Tibial nerve (tissue), 4 donors: ENCODE results near the gene VWF. TPM values are rescaled to one million over a fixed set of nuclear protein-coding genes. Genes with fewer than 3 reads are reported as not detected.

ENCODE experiments used
- DNase-seq, 2 donors: peaks; one replicate each; pipeline ENCODE4 v3.0.0-alpha.2; 2019; ENCODE audit warnings: low spot score in 2 of 2
- H3K27ac ChIP-seq, 4 donors: fragments of 200-600 bp; sonication (generic) in 3 of 4; one replicate each; pipeline ENCODE4 v1.5.1; 2017 to 2019; ENCODE audit warnings: mild to moderate bottlenecking in 1 of 4
- H3K27me3 ChIP-seq, 2 donors: fragments of 200-600 bp; sonication (generic) in 1 of 2; one replicate each; pipeline versions ENCODE4 v1.5.1 to v1.6.0; 2017 to 2019
- H3K36me3 ChIP-seq, 3 donors: fragments of 200-600 bp; sonication (generic); one replicate each; pipeline ENCODE4 v1.5.1; 2018 to 2019
- H3K4me1 ChIP-seq, 4 donors: fragments of 200-600 bp; sonication (generic) in 3 of 4; one replicate each; pipeline ENCODE4 v1.5.1; 2017 to 2019
- H3K4me3 ChIP-seq, 4 donors: fragments of 200-600 bp; sonication (generic) in 3 of 4; one replicate each; pipeline ENCODE4 v1.5.1; 2017 to 2019; ENCODE audit warnings: mild to moderate bottlenecking in 1 of 4, moderate library complexity in 1 of 4
- H3K9me3 ChIP-seq, 4 donors: fragments of 200-600 bp; sonication (generic) in 3 of 4; one replicate each; pipeline ENCODE4 v1.5.1; 2017 to 2019
- EP300 ChIP-seq, 2 donors: sonication (generic); formaldehyde crosslinking; IDR thresholded peaks; one replicate each; pipeline ENCODE4 v1.6.1; 2017; ENCODE audit warnings: antibody characterized with exemption in 2 of 2, mild to moderate bottlenecking in 1 of 2
- POLR2A ChIP-seq, 2 donors: fragments of 450-650 bp; IDR thresholded peaks; one replicate each; pipeline ENCODE4 v1.6.1; 2017; ENCODE audit warnings: antibody characterized with exemption in 2 of 2, mild to moderate bottlenecking in 2 of 2, moderate library complexity in 2 of 2
- WGBS, 2 donors: methylation state at CpG; one replicate each; pipeline ENCODE4 v1.1.5; 2018; 5-methylcytosine and 5-hydroxymethylcytosine counted together
- total RNA-seq, 4 donors: library from RNA; depleted of rRNA; stranded (reverse); fragments of >200 nt; gene quantifications; one replicate each; pipeline ENCODE4 v1.1.0, GENCODE V29; 2016
- TF ChIP-seq, protein P1 (sequence below), 5 experiments: fragments of 200-600 bp in 3 of 5; fragments of 450-650 bp in 2 of 5; sonication (generic) in 3 of 5; IDR thresholded peaks; one replicate each; pipeline ENCODE4 v1.5.1; 2016 to 2019; ENCODE audit warnings: antibody characterized with exemption in 5 of 5, mild to moderate bottlenecking in 3 of 5, moderate library complexity in 2 of 5

Gene VWF
- total RNA-seq, 4 donors from 2014 or later: 82.7 to 311 (median 214) TPM

DNA sequence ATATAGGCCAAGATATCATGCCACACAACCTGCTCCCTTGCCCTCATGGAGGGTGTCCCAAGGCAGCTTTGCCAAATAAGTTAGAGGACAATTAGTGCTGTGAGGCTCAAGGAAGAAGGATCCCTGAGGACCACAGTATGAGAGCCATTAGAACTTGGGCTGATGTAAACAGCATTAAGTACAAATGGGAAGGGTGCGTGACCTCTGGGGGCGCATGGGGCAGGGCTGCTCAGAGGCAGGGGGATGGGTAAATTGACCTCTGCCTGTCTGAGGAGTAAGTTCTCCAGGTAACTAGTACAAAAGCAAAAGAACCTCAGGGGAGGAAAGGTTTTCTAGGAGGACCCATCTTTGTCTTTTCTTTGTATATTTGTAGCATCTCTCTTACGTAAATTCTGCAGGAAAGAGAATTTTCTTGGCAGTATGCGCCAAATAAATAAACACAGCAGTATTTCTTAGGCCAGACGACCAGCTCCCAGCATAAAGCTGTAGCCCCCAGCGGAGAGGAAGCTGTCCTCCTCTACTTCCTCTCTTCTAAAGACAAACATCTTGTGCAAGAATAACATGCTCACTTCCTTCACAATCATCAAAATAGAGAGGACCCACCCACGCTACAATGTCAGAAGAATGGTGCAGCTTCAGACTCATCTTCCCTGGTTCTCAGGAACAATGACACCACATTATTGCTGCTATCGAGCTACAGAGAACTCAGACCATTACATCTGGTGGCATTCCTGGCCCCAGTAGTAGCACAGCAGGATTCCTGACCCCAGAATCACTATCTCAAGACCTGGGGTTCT is 16.4 kb upstream of the VWF start:
- no peaks in the 10 kb centered on the region for H3K36me3 ChIP-seq

DNA sequence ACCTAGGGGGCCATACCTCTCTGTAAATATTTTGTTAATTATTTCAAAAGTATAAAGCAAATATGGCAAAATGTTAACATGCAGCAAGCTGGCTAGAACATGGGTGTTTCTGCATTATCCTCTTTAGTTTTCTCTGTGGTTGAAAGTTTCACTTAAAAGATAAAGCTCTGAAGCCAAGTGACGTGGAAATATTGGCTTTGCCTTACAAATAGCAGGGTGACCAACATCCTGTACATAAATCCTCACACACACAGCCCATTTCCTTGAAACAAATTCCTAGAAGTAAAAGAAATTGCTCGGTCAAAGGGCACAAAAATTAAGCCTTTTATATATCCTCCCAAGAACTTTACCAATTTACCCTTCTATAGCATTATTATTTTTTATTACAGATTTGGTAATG is 10.6 kb upstream of the VWF start:
- WGBS, 2 donors: 22 to 49% methylated on average over 2 of the region's 2 CpGs
- no peak overlapping the region for H3K4me3 ChIP-seq
- TF ChIP-seq EP300 (IDR thresholded peaks at IDR 0.05) (no peak), POLR2A (IDR thresholded peaks at IDR 0.05) (no peak)
- TF ChIP-seq, protein P1, sequence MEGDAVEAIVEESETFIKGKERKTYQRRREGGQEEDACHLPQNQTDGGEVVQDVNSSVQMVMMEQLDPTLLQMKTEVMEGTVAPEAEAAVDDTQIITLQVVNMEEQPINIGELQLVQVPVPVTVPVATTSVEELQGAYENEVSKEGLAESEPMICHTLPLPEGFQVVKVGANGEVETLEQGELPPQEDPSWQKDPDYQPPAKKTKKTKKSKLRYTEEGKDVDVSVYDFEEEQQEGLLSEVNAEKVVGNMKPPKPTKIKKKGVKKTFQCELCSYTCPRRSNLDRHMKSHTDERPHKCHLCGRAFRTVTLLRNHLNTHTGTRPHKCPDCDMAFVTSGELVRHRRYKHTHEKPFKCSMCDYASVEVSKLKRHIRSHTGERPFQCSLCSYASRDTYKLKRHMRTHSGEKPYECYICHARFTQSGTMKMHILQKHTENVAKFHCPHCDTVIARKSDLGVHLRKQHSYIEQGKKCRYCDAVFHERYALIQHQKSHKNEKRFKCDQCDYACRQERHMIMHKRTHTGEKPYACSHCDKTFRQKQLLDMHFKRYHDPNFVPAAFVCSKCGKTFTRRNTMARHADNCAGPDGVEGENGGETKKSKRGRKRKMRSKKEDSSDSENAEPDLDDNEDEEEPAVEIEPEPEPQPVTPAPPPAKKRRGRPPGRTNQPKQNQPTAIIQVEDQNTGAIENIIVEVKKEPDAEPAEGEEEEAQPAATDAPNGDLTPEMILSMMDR (IDR thresholded peaks at IDR 0.05): no peak
- H3K36me3 ChIP-seq: no peaks in the 10 kb centered on the region
- no peaks in the 10 kb centered on the region for H3K27me3 ChIP-seq
- H3K9me3 ChIP-seq: peaks cover 0 to 9% (median 0%) of the 10 kb centered on the region in 4 donors
- H3K27ac ChIP-seq: no peak overlapping the region
- DNase-seq: no peak
- H3K4me1 ChIP-seq: peaks cover 0 to 3% (median under 1%) of the 10 kb centered on the region in 4 donors

More for the DNA sequence above, 16.4 kb upstream of the VWF start:
- 54 to 60% methylated on average over 8 of the region's 8 CpGs for WGBS, 2 donors
- TF ChIP-seq EP300 (IDR thresholded peaks at IDR 0.05): peak; percentile 76 to 83
- TF ChIP-seq, protein P1 (IDR thresholded peaks at IDR 0.05): no peak
- TF ChIP-seq POLR2A (IDR thresholded peaks at IDR 0.05): peak; percentile 17 to 19
- Histone ChIP-seq H3K27me3 (no peaks in the 10 kb centered on the region), H3K4me3 (no peak overlapping the region), H3K9me3 (peaks cover 0 to 9% (median 0%) of the 10 kb centered on the region in 4 donors), H3K4me1 (peaks cover 0 to 11% (median 6%) of the 10 kb centered on the region in 4 donors), H3K27ac (peak overlapping the region in 3 of 4 donors; percentile 67 to 80 (median 70))
- peak in 1 of 2 donors; percentile 26 for DNase-seq

DNA sequence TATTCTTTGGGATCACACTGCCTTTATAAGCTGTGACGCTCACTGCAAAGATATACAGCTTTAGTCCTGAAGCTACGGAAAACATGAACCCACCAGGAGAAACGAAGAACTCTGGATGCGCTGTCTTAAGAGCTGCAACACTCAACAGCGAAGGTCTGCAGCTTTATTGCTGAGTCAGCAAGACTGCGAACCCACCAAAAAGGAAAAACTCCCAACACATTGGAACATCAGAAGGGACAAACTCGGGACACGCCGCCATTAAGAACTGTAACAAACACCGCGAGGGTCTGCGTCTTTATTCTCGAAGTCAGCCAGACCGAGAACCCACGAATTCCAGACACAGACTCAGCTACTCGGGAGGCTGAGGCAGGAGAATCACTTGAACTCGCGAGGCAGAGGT is 9.2 kb upstream of the VWF start:
- Histone ChIP-seq H3K36me3 (no peaks in the 10 kb centered on the region), H3K27me3 (no peaks in the 10 kb centered on the region), H3K9me3 (peaks cover 0 to 9% (median 0%) of the 10 kb centered on the region in 4 donors), H3K27ac (no peak overlapping the region), H3K4me1 (no peaks in the 10 kb centered on the region), H3K4me3 (no peak overlapping the region)
- no peak for DNase-seq
- TF ChIP-seq EP300 (IDR thresholded peaks at IDR 0.05) (no peak), POLR2A (IDR thresholded peaks at IDR 0.05) (no peak)
- TF ChIP-seq, protein P1 (IDR thresholded peaks at IDR 0.05): no peak
- 91 to 95% methylated on average over 18 of the region's 18 CpGs for WGBS, 2 donors

DNA sequence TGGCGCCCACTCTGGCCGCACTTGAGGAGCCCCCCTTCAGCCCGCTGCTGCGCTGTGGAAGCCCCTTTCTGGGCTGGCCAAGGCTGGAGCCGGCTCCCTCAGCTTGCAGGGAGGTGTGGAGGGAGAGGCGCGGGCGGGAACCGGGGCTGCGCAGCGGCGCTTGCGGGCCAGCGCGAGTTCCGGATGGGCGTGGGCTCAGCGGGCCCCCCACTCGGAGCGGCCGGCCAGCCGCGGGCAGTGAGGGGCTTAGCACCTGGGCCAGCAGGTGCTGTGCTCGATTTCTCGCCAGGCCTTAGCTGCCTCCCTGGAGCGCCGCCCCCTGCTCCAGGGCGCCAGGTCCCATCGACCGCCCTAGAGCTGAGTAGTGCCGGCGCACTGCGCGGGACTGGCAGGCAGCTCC is 8.0 kb upstream of the VWF start:
- Histone ChIP-seq H3K36me3 (no peaks in the 10 kb centered on the region), H3K4me1 (no peaks in the 10 kb centered on the region), H3K4me3 (no peak overlapping the region), H3K27me3 (no peaks in the 10 kb centered on the region), H3K9me3 (peaks cover 0 to 9% (median 0%) of the 10 kb centered on the region in 4 donors), H3K27ac (no peak overlapping the region)
- no peak for TF ChIP-seq EP300 (IDR thresholded peaks at IDR 0.05)
- TF ChIP-seq POLR2A (IDR thresholded peaks at IDR 0.05): no peak
- TF ChIP-seq, protein P1 (IDR thresholded peaks at IDR 0.05): no peak
- no peak for DNase-seq
- WGBS, 2 donors: 77% methylated on average over 22 of the region's 34 CpGs; no CpG with 5 or more reads in 1 of the 2 donors

DNA sequence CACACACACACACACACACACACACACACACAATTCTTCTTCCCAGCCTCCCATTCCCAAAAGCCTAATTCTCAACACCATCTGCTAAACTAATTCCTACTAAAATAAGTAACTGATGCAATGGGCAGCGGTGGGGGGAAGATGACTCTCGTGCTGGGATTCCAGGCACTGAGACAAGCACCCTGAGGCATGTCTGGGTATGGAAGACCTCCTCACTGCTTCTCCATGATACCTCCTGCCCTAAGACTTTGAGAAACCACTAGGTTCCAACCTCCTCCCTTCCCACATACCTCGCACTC is 789 bp upstream of the VWF start:
- H3K9me3 ChIP-seq: no peaks in the 10 kb centered on the region
- no peaks in the 10 kb centered on the region for H3K36me3 ChIP-seq
- no peak overlapping the region for H3K4me3 ChIP-seq
- WGBS, 2 donors: 63 to 64% methylated on average over 3 of the region's 3 CpGs
- TF ChIP-seq, protein P1 (IDR thresholded peaks at IDR 0.05): no peak
- TF ChIP-seq EP300 (IDR thresholded peaks at IDR 0.05): no peak
- TF ChIP-seq POLR2A (IDR thresholded peaks at IDR 0.05): no peak
- H3K4me1 ChIP-seq: no peaks in the 10 kb centered on the region
- DNase-seq: no peak
- peak overlapping the region in 1 of 4 donors; percentile 56 for H3K27ac ChIP-seq
- no peaks in the 10 kb centered on the region for H3K27me3 ChIP-seq
